HG03280 (cell line): ENCODE results near the gene TRIM66.

Source experiments
- ATAC-seq: cut with Tn5 transposase; IDR thresholded peaks from one replicate; pipeline ENCODE4 v1.9.1; 2021; ENCODE audit warnings: mild to moderate bottlenecking, moderate library complexity; ENCODE audit not compliant: unreplicated experiment

TRIM66 gene

GRCh38 chr11:8658321-8659057 lies 24.0 kb downstream of the TRIM66 start:
- no peak for ATAC-seq

- no peak for ATAC-seq
Measured at GRCh38 chr11:8656291-8656690, 26.2 kb downstream of the TRIM66 start.

GRCh38 chr11:8654503-8654902 lies 28.0 kb downstream of the TRIM66 start:
- ATAC-seq: no peak

GRCh38 chr11:8652140-8652539 lies 30.3 kb downstream of the TRIM66 start:
- ATAC-seq: no peak

- ATAC-seq: no peak
Measured at GRCh38 chr11:8650401-8650990, 32.0 kb downstream of the TRIM66 start.

GRCh38 chr11:8649361-8649760 lies 33.1 kb downstream of the TRIM66 start:
- no peak for ATAC-seq

GRCh38 chr11:8646873-8647272 lies 35.6 kb downstream of the TRIM66 start:
- no peak for ATAC-seq

GRCh38 chr11:8642196-8642841 lies 40.1 kb downstream of the TRIM66 start:
- ATAC-seq: no peak

- ATAC-seq: no peak
Measured at GRCh38 chr11:8641332-8641731, 41.1 kb downstream of the TRIM66 start.

GRCh38 chr11:8640267-8640906 lies 42.1 kb downstream of the TRIM66 start:
- ATAC-seq: no peak

- ATAC-seq: no peak
Measured at GRCh38 chr11:8639655-8640054, 42.8 kb downstream of the TRIM66 start.

GRCh38 chr11:8638300-8638699 lies 44.2 kb downstream of the TRIM66 start:
- ATAC-seq: no peak

GRCh38 chr11:8636127-8636526 lies 46.3 kb downstream of the TRIM66 start:
- ATAC-seq: no peak

GRCh38 chr11:8634498-8634897 lies 48.0 kb downstream of the TRIM66 start:
- ATAC-seq: no peak

- ATAC-seq: no peak
Measured at GRCh38 chr11:8631395-8632118, 50.9 kb downstream of the TRIM66 start.

GRCh38 chr11:8624698-8625097 lies 57.8 kb downstream of the TRIM66 start:
- ATAC-seq: no peak

- no peak for ATAC-seq
Measured at GRCh38 chr11:8621147-8621546, 61.3 kb downstream of the TRIM66 start.

- ATAC-seq: no peak
Measured at GRCh38 chr11:8617063-8617462, 65.4 kb downstream of the TRIM66 start.

- ATAC-seq: no peak
Measured at GRCh38 chr11:8615291-8616032, 67.0 kb downstream of the TRIM66 start.

GRCh38 chr11:8614497-8614896 lies 68.0 kb downstream of the TRIM66 start:
- ATAC-seq: no peak
